GM21619 (cell line): ENCODE data around the gene C10orf105.

ENCODE experiments used
- ATAC-seq: cut with Tn5 transposase; IDR thresholded peaks from one replicate; pipeline ENCODE4 v1.9.1; 2021; ENCODE audit not compliant: unreplicated experiment

C10orf105 gene

GRCh38 chr10:71719464-71720201 is at the start of gene C10orf105:
C10orf105 (minus strand) TSS chr10:71719778; CDS start chr10:71716337, 3,441 bp downstream.
- ATAC-seq = no peak

- no peak for ATAC-seq
Measured at GRCh38 chr10:71767420-71768035, 48.0 kb upstream of the C10orf105 start.

DNA sequence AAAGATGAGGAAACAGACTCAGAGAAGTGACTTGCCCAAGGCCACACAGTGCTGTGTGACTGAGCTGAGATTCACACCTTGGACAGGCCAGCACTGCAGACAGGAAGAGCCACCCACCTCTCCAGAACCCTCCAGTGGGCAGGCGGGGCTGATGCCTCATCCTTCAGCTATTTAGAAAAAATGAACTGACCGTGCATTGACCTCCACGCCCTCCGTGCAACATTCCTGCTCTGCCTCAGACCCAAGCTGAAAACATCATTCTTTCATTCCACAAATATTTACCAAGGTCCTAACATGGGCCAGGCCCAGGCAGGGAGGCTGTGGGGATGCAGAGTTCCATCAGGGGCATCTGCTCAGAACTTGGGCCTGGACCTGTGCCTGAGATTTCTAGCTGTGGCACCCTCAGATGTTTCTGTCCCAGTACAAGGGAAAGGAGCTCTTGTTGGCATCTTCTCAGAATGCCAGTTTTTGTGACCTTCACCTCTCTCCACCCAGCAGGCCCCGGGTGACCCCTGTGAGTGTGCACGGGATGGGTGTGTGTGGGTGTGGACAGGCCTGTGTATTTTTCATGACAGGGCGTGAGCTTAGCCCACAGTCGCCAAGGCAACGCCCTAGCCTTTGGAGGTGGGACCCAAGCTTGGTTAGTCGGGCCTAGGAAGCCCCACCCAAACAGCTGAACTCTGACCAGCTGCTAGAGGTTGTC is 47.3 kb upstream of the C10orf105 start:
- no peak for ATAC-seq

DNA sequence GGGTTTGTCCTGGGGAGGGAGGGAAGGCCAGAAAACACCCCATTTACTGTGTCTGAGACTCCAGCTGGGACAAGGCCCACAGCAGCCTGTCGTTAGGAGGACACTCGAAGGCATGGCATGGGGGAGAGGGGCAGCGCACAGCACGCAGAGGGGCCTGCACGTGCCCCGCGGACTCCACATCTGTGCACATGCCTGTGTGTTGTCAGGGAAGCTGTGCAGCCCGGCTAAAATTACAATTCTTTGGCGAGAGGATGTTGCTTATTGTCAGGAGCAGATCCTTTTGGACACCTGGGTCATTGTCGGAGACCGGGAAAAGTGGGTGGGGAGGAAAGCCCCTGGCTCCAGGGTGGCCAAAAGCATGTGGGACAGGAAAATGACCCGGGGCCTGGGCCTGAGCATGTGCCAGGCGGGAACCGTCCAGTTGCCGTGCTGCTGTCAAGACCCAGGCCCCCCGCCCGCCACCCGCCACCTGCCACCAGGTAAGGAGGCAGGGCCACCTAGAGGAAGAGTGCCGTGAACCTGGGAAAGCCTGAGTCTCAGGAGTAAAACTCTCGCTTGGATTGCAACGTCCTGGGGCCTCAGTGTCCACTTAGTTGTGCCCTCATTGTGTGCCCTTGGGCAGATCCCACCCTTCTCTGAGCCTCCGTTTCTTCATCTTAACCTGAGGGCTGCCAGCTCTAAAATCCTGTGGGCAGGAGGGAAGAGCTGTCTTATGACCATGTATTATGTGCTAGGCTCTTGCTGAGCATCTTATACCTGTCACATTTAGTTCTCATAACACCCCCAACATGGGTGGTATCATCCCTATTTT is 46.5 kb upstream of the C10orf105 start:
- no peak for ATAC-seq

DNA sequence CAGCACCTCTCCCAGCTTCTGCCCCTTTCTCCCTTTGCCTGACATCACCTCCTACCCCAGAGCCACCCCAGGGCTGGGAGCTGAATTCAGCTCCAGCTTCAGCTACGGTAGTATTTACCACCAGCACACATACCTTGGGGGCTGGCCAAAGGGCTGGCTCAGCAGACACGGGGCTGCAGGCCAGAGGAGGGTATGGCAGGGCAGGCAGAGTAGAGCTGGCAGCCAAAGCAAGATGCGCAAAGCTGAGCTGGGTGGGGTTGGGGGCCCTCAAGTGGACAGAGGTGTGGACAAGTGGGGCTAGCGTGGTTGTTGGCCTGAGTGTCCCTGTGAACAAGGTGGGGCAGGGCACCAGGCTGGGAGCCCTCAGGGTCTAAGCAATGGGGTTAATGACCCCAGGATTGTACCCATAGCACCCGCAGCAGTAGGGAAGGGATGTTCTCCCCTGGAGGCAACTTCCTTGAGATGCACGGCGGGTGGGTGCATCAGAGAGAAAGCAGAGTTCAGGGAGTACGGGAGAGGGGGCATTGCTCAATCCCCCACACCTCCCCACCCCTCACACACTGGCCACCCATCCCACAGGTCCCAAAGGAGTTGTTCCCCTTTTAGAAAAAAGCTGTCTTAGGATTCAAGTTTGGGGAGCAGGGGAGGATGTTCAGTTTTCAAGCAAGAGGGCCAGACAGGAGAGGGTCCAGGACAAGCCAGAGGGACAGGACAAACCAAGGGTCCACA is 45.8 kb upstream of the C10orf105 start:
- ATAC-seq = no peak

DNA sequence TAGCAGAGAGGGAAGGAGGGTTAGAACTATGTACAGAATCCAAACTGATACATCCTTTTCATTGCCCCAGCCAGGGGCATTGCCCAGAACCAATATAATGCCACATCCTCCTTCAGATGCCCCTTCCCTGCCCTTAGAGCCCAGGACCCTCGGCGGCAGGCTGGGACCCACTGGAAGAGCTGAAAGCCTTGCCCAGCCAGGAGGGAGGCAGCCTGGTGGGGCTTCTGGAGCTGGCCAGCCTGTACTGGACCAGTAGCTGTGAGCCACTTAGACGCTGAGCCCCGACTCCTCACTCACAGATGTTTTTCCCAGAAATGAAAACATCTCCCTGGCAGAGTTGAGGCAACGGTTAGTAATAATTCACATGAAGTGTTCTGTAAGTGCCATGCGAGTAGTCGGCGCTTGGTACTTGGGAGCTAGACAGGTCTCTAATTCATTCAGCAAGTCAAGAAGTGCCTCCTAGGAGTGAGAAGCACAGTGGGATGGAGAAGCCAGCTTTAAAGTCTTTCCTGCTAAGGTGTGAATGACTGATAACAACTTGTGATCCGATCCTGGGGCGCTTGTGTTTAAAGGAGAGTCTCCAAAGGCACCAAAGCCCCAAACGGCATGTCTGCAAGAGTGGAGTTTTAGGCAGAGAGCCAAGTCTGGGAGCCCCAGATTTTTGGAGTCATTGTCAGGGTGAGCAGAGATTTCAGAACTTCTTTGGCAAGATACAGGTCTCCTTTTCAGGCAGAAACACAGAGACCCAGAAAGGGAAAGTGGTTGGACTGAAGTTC is 44.0 kb upstream of the C10orf105 start:
- no peak for ATAC-seq

GRCh38 chr10:71762324-71762723 is 42.7 kb upstream of the C10orf105 start:
- no peak for ATAC-seq

DNA sequence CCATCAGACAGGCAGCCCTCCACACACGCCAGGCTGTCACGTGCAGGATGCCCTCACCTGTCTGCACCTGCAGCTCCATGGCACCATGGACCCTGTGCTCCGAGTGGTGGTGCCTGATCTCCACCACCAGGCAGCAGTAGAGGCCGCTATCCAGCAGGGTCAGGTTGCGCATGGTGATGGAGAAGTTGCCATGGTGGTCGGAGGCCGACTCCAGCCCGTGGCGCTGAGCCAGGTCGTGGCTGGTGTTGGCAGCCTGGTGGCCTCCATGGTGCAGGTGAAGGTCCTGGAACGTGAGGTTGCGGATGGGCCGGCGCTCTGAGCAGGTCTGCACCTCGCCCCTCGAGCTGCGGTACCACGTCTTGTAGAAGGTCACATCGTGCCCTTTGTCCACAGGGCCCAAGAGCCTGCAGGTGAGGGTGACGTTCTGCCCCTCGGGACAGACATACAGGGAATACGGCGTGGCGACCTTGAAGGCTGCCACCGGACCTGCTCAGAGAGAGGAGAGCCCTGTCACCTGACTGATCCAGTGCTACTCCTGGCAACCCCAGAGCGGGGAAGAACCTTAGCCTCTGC is 42.0 kb upstream of the C10orf105 start:
- ATAC-seq = no peak

- ATAC-seq = no peak
Measured at GRCh38 chr10:71761105-71761511, 41.5 kb upstream of the C10orf105 start.

GRCh38 chr10:71757399-71757922 is 37.9 kb upstream of the C10orf105 start:
- ATAC-seq = no peak

DNA sequence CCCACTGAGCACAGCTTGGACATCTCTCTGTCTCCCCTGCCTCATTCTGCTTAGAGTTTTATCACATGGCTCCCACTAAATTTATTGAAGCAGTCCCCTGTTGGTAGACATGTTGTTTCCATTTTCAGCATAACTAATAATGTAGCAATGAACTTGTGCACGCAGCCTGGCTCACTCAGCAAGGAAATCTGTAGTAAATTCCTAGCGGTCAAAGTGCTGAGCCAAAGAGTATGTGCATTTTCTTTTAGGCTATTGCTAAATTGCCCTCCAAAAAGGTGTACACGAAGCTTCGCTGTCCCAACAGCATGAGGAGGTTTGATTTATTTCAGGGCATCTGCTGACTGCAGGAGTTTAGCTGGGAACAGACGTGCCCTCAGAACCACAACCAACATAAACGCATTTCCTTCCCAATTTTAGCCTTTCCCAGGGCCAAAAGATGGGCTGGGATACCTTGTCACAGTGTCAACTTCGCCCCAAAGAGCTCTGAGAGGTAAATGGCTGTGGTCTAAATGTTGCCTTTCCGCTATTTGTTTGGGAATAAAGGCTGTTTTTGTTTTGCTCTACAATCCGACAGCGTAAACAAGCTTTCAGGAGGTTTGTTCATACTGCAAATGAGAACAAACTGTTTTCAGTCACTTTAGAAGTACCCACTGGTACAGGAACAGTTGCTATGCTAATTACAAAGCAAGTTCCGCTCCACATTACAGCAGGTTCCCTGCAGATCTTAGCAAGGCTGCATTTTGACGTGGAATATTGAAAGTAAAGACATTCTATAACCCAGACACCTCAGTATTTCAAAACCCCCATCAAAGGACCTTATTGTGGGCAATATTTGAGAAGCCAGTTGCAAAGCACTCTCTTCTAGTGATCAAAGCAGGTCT is 37.0 kb upstream of the C10orf105 start:
- no peak for ATAC-seq

DNA sequence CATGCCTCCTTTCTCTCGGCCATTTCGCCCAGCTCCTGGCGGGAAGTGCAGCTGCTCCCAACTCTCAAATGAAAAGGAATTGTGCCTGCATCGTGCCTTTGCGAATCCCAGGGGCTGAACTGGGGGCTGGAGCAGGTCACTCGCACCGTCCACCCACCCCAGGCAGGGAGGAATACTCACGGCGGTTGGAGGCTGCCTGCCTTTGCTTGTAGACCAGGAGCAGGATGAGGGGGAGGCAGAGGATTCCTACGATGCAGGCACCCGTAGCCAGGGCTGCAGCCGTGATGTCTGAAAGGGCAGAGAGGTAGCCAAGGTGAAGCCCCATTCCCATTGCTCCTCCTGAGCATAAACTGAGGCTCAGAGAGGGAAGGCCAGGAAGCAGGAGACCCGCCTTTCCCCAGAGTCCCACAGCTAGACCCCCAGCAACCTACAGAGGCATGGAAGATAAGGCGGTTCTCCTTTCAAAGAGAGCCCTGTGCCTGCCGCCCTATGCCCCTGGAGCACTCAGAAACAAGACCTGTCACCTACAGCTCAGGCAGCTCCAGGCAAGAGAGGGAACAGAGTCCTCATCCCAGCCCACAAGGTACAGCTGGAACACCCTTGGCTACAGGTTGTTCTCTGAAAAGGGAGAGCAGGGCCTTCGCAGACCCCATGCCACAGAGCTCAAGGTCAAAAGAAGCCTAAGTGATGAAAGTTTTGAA is 35.8 kb upstream of the C10orf105 start:
- ATAC-seq = no peak

- ATAC-seq = no peak
Measured at GRCh38 chr10:71754562-71754961, 35.0 kb upstream of the C10orf105 start.

GRCh38 chr10:71753960-71754505 is 34.5 kb upstream of the C10orf105 start:
- no peak for ATAC-seq

- no peak for ATAC-seq
Measured at GRCh38 chr10:71753091-71753959, 33.7 kb upstream of the C10orf105 start.

DNA sequence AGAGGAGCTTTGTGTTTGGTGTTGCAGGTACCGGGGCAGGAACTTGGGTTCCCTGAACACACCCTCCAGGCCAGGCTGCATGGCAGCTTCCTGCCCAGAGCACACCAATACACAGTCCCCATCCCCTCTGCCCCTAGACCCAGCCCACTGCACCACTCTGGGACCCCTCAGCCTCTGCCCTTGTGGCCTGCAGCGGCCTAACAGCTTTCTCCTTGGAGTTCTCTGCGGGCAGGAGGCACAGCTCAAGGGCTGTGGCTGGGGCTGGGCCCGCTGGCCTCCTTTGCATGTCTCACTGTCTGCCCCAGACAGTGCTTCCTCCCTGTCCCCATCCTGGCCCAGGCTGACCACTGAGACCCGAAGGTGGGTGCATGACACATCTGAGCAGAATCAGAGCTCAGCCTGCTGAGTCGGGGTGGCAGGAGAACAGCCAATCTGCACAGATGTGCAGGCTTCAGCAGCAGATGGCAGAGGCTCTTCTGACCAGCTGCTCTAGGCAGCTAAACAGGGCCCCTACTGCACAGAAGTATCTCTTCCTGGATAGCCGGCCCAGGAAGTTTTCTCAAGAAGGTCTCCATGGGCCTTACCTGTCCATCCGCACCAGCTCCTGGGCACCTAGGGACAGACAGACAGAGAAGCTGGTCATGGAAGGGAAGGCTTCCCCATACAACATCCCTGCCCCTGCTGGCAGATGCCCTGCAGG is 33.0 kb upstream of the C10orf105 start:
- ATAC-seq = no peak
